ENCODE results near the gene PAX9.

- TF ChIP-seq POLR2A (IDR thresholded peaks at IDR 0.05), result no peak
- TF ChIP-seq CTCF (IDR thresholded peaks at IDR 0.05 in 8 of 11, conservative IDR thresholded peaks at IDR 0.05 in 3 of 11), result no peak
- no peak for TF ChIP-seq POLR2AphosphoS5 (IDR thresholded peaks at IDR 0.05)
Observed at GRCh38 chr14:36701132-36701531, 39.5 kb downstream of the PAX9 start.

Data from spleen (tissue), 7 donors.